NCI-H748 (cell line): Measurements from ENCODE around the gene CTBP1.

Experiments used
- DNase-seq: peaks from one replicate; lab custom pipeline; 2025; ENCODE audit not compliant: unreplicated experiment; lab: John Stamatoyannopoulos, UW

The CTBP1 gene

GRCh38 chr4:1225272-1226143 is 23.4 kb downstream of the CTBP1 start:
- no peak for DNase-seq

DNA sequence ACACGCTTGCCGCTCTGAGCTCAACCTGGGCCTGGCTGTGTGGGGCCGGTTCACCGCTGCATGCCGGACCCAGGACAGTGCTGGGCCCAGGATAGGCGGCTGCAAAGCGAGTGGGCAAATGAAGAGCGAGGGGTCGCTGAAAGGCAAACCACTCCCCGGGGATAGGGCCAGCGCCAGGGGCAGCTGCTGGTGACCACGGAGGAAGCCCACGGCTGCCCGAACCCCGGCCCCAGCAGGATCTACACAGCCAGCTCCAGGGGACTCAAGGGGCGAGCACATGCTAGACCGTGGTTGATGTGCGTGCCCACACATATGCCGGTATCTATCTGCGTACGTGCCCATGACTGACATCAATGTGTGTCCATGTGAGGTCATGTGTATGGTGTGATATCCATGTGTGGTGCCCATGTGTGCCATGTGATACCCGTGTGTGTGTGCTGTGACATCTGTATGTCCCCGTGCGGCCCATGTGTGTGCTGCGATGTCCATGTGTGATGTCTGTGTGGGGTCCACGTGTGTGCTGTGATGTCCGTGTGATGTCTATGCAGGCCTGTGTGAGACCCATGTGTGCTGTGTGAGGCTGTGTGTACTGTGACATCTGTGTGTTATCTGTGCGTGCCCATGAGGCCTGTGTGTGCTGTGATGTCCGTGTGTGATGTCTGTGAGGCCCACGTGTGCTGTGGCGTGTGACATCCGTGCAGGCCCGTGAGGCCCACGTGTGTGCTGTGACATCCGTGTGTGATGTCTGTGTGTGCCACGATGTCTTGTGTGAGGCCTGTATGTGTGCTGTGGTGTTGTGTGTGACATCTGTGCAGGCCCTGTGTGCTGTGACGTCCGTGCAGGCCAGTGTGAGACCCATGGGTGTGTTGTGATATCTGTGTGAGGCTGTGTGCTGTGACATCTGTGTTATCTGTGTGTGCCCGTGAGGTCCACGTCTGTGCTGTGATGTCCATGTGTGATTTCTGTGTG is 24.8 kb downstream of the CTBP1 start:
- DNase-seq = no peak

DNA sequence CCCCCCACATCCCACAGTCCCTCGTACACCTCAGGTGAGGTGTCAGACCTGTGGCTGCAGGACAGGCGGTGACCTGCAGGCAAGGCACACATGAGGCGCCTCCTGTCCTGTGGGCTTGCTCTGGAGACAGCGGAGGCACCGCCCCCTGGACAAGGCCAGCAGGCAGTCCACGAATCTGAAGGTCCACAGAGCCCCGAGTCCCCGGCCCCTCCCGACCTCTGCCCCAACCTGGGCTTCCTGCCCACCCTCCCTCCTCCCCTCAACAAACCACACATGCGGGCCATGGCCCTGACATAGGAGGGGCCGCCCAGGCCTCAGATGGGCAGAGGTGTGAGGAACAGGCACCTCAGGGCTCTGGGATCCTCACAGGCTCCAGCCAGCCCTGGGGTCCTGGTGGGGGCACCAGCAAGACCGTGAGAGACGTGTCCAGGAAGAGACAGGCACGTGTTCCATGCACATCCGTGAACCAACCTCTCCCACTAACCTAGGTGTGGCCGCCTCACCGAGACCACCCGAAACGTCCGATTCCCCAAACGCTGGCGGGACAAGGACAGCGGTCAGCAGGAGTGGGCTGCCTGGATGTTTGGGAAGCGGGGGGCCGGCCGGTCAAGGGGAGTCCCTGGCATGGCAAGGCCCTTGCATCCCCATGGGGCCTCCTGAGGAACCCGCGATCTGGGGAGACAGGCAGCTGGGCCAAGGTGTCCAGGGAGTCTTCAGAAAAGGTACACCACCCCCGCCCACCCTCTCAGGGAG is 25.8 kb downstream of the CTBP1 start:
- DNase-seq = no peak

GRCh38 chr4:1222036-1222789 is 26.7 kb downstream of the CTBP1 start:
- no peak for DNase-seq

- no peak for DNase-seq
These were observed 27.6 kb downstream of the CTBP1 start for GRCh38 chr4:1221155-1221870.

DNA sequence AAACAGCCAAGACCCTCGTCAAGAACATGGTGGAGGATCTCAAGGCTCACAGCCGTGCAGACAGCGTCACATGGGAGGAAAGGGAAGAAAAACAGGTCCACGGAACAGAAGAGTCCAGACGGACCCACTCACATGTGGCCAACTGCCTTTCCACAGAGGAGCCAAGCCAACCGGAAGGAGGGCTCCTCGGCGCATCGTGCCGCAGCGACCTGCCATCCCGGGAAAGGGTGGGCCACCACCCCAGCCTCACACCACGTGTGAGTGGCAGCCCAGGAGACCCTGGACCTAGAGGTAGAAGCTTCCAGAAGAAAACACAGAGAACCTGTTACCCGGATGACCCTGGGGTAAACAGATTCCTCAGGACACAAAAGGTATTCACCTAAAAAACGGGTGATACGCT is 28.4 kb downstream of the CTBP1 start:
- no peak for DNase-seq

GRCh38 chr4:1219566-1219950 is 29.4 kb downstream of the CTBP1 start:
- DNase-seq = no peak

- DNase-seq = no peak
These were observed 30.0 kb downstream of the CTBP1 start for GRCh38 chr4:1218634-1219565.

DNA sequence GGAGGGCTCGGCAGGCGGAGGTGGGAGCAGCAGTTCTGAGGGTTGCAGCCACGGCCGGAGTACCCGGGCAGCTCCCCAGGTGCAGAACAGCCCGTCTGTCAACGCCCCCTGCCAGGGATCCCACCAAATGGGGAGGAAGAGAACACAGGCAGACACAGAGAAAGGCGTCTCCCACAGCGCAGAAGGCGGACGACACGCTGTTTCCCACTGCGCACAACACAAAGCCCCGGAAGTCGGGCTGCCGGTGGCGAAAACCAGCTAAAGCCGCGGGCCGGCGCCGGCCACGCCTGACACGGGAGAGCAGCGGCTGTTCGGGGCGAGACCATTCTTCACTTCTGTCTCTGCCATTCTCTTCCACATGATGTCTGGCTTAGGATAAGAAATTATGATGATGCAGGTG is 31.6 kb downstream of the CTBP1 start:
- no peak for DNase-seq

DNA sequence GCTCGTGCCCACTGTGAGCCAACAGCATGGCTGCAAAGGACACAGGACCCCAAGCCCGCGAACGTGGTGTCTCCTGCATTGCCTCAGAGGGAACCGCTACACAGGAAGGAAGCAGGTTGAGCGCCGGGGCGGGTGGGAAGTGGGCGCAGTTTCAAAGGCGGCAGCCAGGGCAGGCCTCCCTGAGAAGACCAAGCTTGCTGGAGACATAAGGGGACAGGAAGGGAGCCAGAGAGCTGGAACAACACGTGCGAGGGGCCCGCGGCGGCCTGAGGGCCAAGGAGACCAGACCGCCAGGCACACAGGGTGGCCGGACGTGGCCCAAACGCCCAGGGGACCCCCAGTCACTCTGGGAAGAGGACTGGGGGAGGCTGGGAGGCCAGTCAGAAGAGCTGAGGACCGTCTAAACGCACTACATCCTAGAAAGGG is 32.0 kb downstream of the CTBP1 start:
- DNase-seq = no peak

- no peak for DNase-seq
These were observed 32.8 kb downstream of the CTBP1 start for GRCh38 chr4:1216076-1216614.

GRCh38 chr4:1215141-1216075 is 33.5 kb downstream of the CTBP1 start:
- DNase-seq = no peak

- no peak for DNase-seq
These were observed 34.5 kb downstream of the CTBP1 start for GRCh38 chr4:1214101-1215095.

GRCh38 chr4:1213336-1213995 is 35.5 kb downstream of the CTBP1 start:
- DNase-seq = no peak

GRCh38 chr4:1212546-1213335 is 36.2 kb downstream of the CTBP1 start:
- DNase-seq = no peak
